Mucosa of stomach (tissue), 1 donor: Measurements from ENCODE around the gene KXD1.
"Not testable (repeated sequence)": the region's sequence is repeated elsewhere in the genome, so short reads cannot be mapped to it uniquely, and the experiment has no call there.

Source experiments
- H3K27me3 ChIP-seq: one replicate; pipeline ENCODE4 v1.7.0; 2013; ENCODE audit warnings: mild to moderate bottlenecking, low read length; ENCODE audit not compliant: control insufficient read depth, insufficient read depth
- H3K36me3 ChIP-seq: one replicate; pipeline ENCODE4 v1.7.0; 2013; ENCODE audit warnings: low read length; ENCODE audit not compliant: control insufficient read depth, insufficient read depth
- H3K4me1 ChIP-seq: one replicate; pipeline ENCODE4 v1.7.0; 2013; ENCODE audit warnings: mild to moderate bottlenecking, low read length; ENCODE audit not compliant: control insufficient read depth, insufficient read depth
- H3K4me3 ChIP-seq: one replicate; pipeline ENCODE4 v1.7.0; 2013; ENCODE audit warnings: low read length
- H3K9ac ChIP-seq: one replicate; pipeline ENCODE4 v1.7.0; 2013; ENCODE audit warnings: mild to moderate bottlenecking, low read length, moderate library complexity
- H3K9me3 ChIP-seq: one replicate; pipeline ENCODE4 v1.7.0; 2013; ENCODE audit warnings: mild to moderate bottlenecking, low read length, moderate library complexity; ENCODE audit not compliant: control insufficient read depth
- donor health status: Pancreatic carcinoma.

Gene KXD1

GRCh38 chr19:18600692-18601397, 43.2 kb downstream of the KXD1 start:
- peaks cover 75% of the 10 kb centered on the region for H3K27me3 ChIP-seq
- not testable (repeated sequence) for H3K9ac ChIP-seq, H3K4me3 ChIP-seq, H3K4me1 ChIP-seq, H3K9me3 ChIP-seq, H3K36me3 ChIP-seq

- Histone ChIP-seq H3K9me3 (no peaks in the 10 kb centered on the region), H3K4me3 (no peak overlapping the region), H3K36me3 (no peaks in the 10 kb centered on the region), H3K9ac (no peak overlapping the region), H3K27me3 (peaks cover 73% of the 10 kb centered on the region), H3K4me1 (peaks cover 2% of the 10 kb centered on the region)
Observed at GRCh38 chr19:18601875-18602274, 44.2 kb downstream of the KXD1 start.

GRCh38 chr19:18603255-18603957, 45.7 kb downstream of the KXD1 start:
- no peak overlapping the region for H3K4me3 ChIP-seq
- no peak overlapping the region for H3K9ac ChIP-seq
- peaks cover 74% of the 10 kb centered on the region for H3K27me3 ChIP-seq
- H3K9me3 ChIP-seq: no peaks in the 10 kb centered on the region
- no peaks in the 10 kb centered on the region for H3K36me3 ChIP-seq
- H3K4me1 ChIP-seq: peaks cover 3% of the 10 kb centered on the region

GRCh38 chr19:18603958-18604819, 46.5 kb downstream of the KXD1 start:
- no peaks in the 10 kb centered on the region for H3K36me3 ChIP-seq
- no peaks in the 10 kb centered on the region for H3K9me3 ChIP-seq
- H3K9ac ChIP-seq: no peak overlapping the region
- peaks cover 76% of the 10 kb centered on the region for H3K27me3 ChIP-seq
- no peak overlapping the region for H3K4me3 ChIP-seq
- peaks cover 3% of the 10 kb centered on the region for H3K4me1 ChIP-seq

- Histone ChIP-seq H3K27me3 (peaks cover 76% of the 10 kb centered on the region), H3K36me3 (no peaks in the 10 kb centered on the region), H3K9me3 (no peaks in the 10 kb centered on the region), H3K9ac (no peak overlapping the region), H3K4me1 (peaks cover 3% of the 10 kb centered on the region), H3K4me3 (no peak overlapping the region)
Observed at GRCh38 chr19:18604820-18605159, 47.1 kb downstream of the KXD1 start.

GRCh38 chr19:18605196-18605545, 47.5 kb downstream of the KXD1 start:
- Histone ChIP-seq H3K4me3 (no peak overlapping the region), H3K27me3 (peaks cover 79% of the 10 kb centered on the region), H3K9me3 (no peaks in the 10 kb centered on the region), H3K4me1 (peaks cover 3% of the 10 kb centered on the region), H3K9ac (no peak overlapping the region), H3K36me3 (no peaks in the 10 kb centered on the region)

GRCh38 chr19:18605546-18606280, 48.0 kb downstream of the KXD1 start:
- Histone ChIP-seq H3K9ac (no peak overlapping the region), H3K4me3 (no peak overlapping the region), H3K27me3 (peaks cover 83% of the 10 kb centered on the region), H3K4me1 (peaks cover 3% of the 10 kb centered on the region), H3K9me3 (no peaks in the 10 kb centered on the region), H3K36me3 (no peaks in the 10 kb centered on the region)

GRCh38 chr19:18606281-18607225, 48.9 kb downstream of the KXD1 start, which contains the start of gene CRLF1:
CRLF1 (minus strand) TSS chr19:18606799; CDS start chr19:18606656, 143 bp downstream.
- Histone ChIP-seq H3K9ac (no peak within 1 kb of the TSS), H3K27me3 (peaks cover 85% of the 10 kb centered on the region), H3K9me3 (no peaks in the 10 kb centered on the region), H3K4me3 (no peak within 1 kb of the TSS), H3K36me3 (no peaks in the 10 kb centered on the region), H3K4me1 (peaks cover 3% of the 10 kb centered on the region)

- Histone ChIP-seq H3K4me3 (no peak overlapping the region), H3K27me3 (peaks cover 86% of the 10 kb centered on the region), H3K4me1 (peaks cover 9% of the 10 kb centered on the region), H3K36me3 (no peaks in the 10 kb centered on the region), H3K9ac (no peak overlapping the region), H3K9me3 (no peaks in the 10 kb centered on the region)
Observed at GRCh38 chr19:18607226-18608101, 49.8 kb downstream of the KXD1 start.

GRCh38 chr19:18608102-18608804, 50.6 kb downstream of the KXD1 start:
- Histone ChIP-seq H3K4me1 (peaks cover 15% of the 10 kb centered on the region), H3K4me3 (no peak overlapping the region), H3K36me3 (no peaks in the 10 kb centered on the region), H3K9me3 (no peaks in the 10 kb centered on the region), H3K27me3 (peaks cover 89% of the 10 kb centered on the region), H3K9ac (no peak overlapping the region)
